ENCODE results near the gene CATSPERD.

CATSPERD gene

GRCh38 chr19:5801796-5802619 lies 81.6 kb downstream of the CATSPERD start:
- TF ChIP-seq, protein P1, sequence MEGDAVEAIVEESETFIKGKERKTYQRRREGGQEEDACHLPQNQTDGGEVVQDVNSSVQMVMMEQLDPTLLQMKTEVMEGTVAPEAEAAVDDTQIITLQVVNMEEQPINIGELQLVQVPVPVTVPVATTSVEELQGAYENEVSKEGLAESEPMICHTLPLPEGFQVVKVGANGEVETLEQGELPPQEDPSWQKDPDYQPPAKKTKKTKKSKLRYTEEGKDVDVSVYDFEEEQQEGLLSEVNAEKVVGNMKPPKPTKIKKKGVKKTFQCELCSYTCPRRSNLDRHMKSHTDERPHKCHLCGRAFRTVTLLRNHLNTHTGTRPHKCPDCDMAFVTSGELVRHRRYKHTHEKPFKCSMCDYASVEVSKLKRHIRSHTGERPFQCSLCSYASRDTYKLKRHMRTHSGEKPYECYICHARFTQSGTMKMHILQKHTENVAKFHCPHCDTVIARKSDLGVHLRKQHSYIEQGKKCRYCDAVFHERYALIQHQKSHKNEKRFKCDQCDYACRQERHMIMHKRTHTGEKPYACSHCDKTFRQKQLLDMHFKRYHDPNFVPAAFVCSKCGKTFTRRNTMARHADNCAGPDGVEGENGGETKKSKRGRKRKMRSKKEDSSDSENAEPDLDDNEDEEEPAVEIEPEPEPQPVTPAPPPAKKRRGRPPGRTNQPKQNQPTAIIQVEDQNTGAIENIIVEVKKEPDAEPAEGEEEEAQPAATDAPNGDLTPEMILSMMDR (IDR thresholded peaks at IDR 0.05; ENCODE audit: control insufficient read depth, extremely low read depth, insufficient read depth): no peak
- no peak for DNase-seq (ENCODE audit: low read depth)
- H3K4me3 ChIP-seq (ENCODE audit: low read depth, low read length): no peak overlapping the region

DNA sequence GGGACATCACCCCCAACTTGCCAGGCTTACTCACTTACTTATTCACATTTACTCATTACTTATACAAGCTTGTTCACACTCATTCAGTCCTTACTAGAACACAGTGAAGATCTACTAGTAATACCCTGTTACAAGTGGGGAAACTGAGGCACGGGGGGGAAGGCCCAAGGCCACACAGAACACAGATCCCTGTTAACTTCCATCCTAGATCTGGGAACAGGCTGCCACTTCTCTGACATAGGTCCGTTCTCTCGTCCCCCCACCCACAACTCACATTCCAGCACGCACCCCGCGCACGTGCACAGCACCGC lies 83.0 kb downstream of the CATSPERD start:
- no peak for DNase-seq (ENCODE audit: low read depth)
- peak overlapping the region; percentile 46 for H3K4me3 ChIP-seq (ENCODE audit: low read depth, low read length)
- TF ChIP-seq, protein P1 (IDR thresholded peaks at IDR 0.05; ENCODE audit: control insufficient read depth, extremely low read depth, insufficient read depth): no peak

- DNase-seq (ENCODE audit: low read depth): peak; percentile 30
- TF ChIP-seq, protein P1 (IDR thresholded peaks at IDR 0.05; ENCODE audit: control insufficient read depth, extremely low read depth, insufficient read depth): peak; percentile 98
- peak overlapping the region; percentile 46 for H3K4me3 ChIP-seq (ENCODE audit: low read depth, low read length)
These were observed 83.5 kb downstream of the CATSPERD start for GRCh38 chr19:5803752-5804515.

- peak within 1 kb of the TSS; percentile 46 for H3K4me3 ChIP-seq (ENCODE audit: low read depth, low read length)
- TF ChIP-seq, protein P1 (IDR thresholded peaks at IDR 0.05; ENCODE audit: control insufficient read depth, extremely low read depth, insufficient read depth): no peak
- DNase-seq (ENCODE audit: low read depth): no peak
These were observed 84.4 kb downstream of the CATSPERD start, which contains the start of gene NRTN for GRCh38 chr19:5804516-5805461. NRTN (plus strand) TSS chr19:5805067; CDS start chr19:5824166, 19,099 bp downstream.

DNA sequence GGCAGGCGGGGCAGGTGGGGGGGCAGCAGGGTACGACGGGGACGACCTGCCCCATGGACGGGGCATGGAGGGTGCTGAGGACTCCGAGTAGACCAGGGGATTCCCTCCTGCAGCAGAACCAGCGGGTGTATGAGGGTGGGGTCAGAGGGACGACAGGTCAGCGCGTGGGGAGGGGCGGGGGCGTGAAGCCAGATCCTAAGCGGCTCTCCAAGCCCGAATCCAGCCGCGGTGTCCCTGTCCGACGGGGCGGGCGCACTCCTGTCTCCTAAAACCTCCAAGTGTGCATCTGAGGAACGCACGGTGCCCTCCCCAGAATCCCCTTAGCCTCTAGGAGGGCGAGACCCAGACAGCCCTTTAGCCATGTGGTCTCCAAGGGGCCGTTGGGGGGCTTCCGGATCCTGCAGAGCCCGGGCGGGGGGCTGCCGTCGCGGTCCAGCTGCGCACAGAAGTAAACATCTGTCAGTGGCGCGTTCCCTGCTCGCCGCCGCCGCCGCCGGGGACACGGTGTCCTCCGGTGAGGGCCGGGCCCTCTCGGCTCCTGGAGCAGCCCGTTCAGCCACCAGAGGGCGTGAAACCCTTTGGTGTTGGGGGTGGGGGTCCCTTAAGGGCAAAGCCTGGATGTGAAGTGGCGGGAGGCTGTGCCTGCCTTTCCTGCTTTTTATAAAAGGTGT lies 85.2 kb downstream of the CATSPERD start:
- TF ChIP-seq, protein P1 (IDR thresholded peaks at IDR 0.05; ENCODE audit: control insufficient read depth, extremely low read depth, insufficient read depth): peak; percentile 73
- DNase-seq (ENCODE audit: low read depth): no peak
- peak overlapping the region; percentile 37 for H3K4me3 ChIP-seq (ENCODE audit: low read depth, low read length)

DNA sequence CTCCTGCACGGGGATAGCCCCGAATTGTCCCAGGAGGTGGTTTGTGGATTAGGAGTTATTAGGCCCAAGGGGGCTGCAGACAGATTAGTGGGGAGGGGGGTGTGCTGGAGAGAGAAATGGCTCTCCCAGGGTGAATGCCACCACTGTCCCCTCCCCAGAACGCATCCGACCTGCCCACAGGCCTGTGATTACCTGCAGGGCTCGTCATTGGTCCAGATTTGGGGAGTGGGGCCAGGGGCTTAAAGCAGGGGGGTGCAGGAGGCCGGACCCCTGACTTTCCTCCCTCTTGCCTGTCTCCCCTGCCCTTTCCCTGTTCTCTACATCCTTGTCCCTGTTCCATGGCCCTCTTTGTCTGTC lies 85.7 kb downstream of the CATSPERD start:
- no peak overlapping the region for H3K4me3 ChIP-seq (ENCODE audit: low read depth, low read length)
- TF ChIP-seq, protein P1 (IDR thresholded peaks at IDR 0.05; ENCODE audit: control insufficient read depth, extremely low read depth, insufficient read depth): no peak
- no peak for DNase-seq (ENCODE audit: low read depth)
